Body of pancreas (tissue), 4 donors: ENCODE measurements around the gene CLSTN2. TPM values are rescaled to one million over a fixed set of nuclear protein-coding genes. Genes with fewer than 3 reads are reported as not detected.

Experiments used
- ATAC-seq: fragments of 150-250 bp; one replicate; pipeline ENCODE4 v1.9.1; 2016
- DNase-seq, 4 donors: peaks; one replicate each; pipeline ENCODE4 v3.0.0-alpha.2; 2019
- H3K27ac ChIP-seq, 4 donors: fragments of 200-600 bp; sonication (generic); 1 replicate in 3 of 4; 2 replicates in 1 of 4; pipeline versions ENCODE4 v1.5.1 to v1.6.1; 2016 to 2019; ENCODE audit warnings: mild to moderate bottlenecking in 1 of 4, mixed read lengths in 1 of 4, moderate library complexity in 1 of 4
- H3K27me3 ChIP-seq, 2 donors: fragments of 200-600 bp; sonication (generic); one replicate each; pipeline ENCODE4 v1.6.0; 2016; ENCODE audit warnings: mild to moderate bottlenecking in 1 of 2
- H3K36me3 ChIP-seq, 2 donors: fragments of 200-600 bp; sonication (generic); replicated peaks in 1 of 2; 2 replicates each; pipeline ENCODE4 v1.5.1; 2016; ENCODE audit warnings: low read depth in 2 of 2; ENCODE audit not compliant: insufficient read depth in 1 of 2
- H3K4me1 ChIP-seq: fragments of 200-600 bp; sonication (generic); one replicate; pipeline ENCODE4 v1.6.0; 2016
- H3K4me3 ChIP-seq, 2 donors: fragments of 200-600 bp; sonication (generic); 1 replicate in 1 of 2; 2 replicates in 1 of 2; pipeline ENCODE4 v1.5.1; 2016 to 2019
- H3K9me3 ChIP-seq, 3 donors: fragments of 200-600 bp; sonication (generic); 1 replicate in 2 of 3; 2 replicates in 1 of 3; pipeline ENCODE4 v1.5.1; 2016
- POLR2A ChIP-seq, 3 donors: fragments of 450-650 bp; IDR thresholded peaks; one replicate each; pipeline ENCODE4 v1.6.1; 2016; ENCODE audit warnings: antibody characterized with exemption in 3 of 3, mild to moderate bottlenecking in 2 of 3
- WGBS, 2 donors: methylation state at CpG; one replicate each; pipeline ENCODE4 v1.1.5; 2017; 5-methylcytosine and 5-hydroxymethylcytosine counted together
- intact Hi-C: fragments of 100-400 bp; cut with DNase I; formaldehyde crosslinking; loops from one replicate; pipeline ENCODE4 v1.15.1; 2023
- total RNA-seq, 2 donors: library from RNA; depleted of rRNA; stranded (reverse); fragments of >200 nt; gene quantifications; one replicate each; pipeline ENCODE4 v1.1.0, GENCODE V29; 2016
- TF ChIP-seq, protein P1 (sequence below), 7 experiments: fragments of 450-650 bp in 4 of 7; fragments of 200-600 bp in 3 of 7; sonication (generic) in 3 of 7; IDR thresholded peaks; one replicate each; pipeline ENCODE4 v1.5.1; 2016 to 2019; ENCODE audit warnings: antibody characterized with exemption in 7 of 7

Gene CLSTN2
- total RNA-seq, 2 donors from 2014 or later: 14.5 to 14.8 TPM

DNA sequence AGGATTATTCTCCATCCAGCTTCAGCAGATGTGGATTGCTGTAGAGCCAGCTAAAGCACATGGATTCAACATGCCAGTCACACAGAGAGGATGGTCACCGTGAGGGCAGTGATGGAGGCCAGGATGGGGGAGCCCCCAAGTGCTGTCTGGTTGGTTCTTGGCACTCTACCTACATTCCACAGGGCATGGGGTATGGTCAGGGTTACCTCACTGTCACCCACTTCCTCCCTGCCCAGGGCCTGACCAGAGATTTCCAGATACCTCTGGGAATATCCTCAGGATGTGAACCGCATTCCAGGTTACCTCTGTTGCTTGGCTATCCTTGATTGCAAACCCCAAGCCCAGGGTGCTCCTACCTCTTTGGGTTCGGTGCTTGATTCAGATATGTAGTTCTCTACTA, 595.6 kb downstream of the CLSTN2 start:
- ATAC-seq (no peak), DNase-seq (no peak)
- intact Hi-C loops: no loop called here
- H3K4me3 ChIP-seq: no peak overlapping the region
- H3K27me3 ChIP-seq: no peaks in the 10 kb centered on the region
- no peaks in the 10 kb centered on the region for H3K9me3 ChIP-seq
- no peak overlapping the region for H3K27ac ChIP-seq
- TF ChIP-seq, protein P1, sequence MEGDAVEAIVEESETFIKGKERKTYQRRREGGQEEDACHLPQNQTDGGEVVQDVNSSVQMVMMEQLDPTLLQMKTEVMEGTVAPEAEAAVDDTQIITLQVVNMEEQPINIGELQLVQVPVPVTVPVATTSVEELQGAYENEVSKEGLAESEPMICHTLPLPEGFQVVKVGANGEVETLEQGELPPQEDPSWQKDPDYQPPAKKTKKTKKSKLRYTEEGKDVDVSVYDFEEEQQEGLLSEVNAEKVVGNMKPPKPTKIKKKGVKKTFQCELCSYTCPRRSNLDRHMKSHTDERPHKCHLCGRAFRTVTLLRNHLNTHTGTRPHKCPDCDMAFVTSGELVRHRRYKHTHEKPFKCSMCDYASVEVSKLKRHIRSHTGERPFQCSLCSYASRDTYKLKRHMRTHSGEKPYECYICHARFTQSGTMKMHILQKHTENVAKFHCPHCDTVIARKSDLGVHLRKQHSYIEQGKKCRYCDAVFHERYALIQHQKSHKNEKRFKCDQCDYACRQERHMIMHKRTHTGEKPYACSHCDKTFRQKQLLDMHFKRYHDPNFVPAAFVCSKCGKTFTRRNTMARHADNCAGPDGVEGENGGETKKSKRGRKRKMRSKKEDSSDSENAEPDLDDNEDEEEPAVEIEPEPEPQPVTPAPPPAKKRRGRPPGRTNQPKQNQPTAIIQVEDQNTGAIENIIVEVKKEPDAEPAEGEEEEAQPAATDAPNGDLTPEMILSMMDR (IDR thresholded peaks at IDR 0.05): no peak
- TF ChIP-seq POLR2A (IDR thresholded peaks at IDR 0.05): no peak
- peaks cover 4% of the 10 kb centered on the region for H3K4me1 ChIP-seq
- H3K36me3 ChIP-seq: no peaks in the 10 kb centered on the region
- WGBS, 2 donors: 76 to 92% methylated on average over 3 of the region's 3 CpGs

DNA sequence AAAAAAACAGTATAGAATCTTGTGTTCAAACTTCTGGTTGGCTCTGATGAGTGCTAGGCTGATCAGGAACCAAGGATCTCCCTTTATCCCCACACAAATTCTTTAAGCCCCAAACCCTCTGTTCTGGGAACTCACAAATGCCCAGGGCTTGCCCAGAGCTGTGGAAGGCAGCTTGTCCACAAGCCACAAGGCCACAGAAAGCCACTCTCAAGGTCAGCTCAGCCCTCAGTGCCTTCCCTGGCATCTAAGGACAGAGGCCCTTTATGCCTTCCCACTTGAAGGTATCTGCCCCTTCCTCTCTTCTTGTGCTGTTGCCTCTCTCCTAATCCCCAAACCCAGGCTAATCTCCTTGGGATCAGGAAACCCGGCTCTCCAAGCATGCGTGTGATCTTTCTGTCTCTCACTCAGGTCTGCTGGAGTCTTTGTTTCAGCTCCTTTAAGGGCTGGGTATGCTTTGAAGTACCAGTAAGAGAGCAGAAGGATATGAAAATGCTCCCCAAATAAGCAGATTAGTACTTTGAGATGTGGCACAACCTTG, 597.9 kb downstream of the CLSTN2 start:
- Histone ChIP-seq H3K27me3 (no peaks in the 10 kb centered on the region), H3K27ac (no peak overlapping the region), H3K9me3 (no peaks in the 10 kb centered on the region), H3K4me1 (peaks cover 4% of the 10 kb centered on the region), H3K36me3 (no peaks in the 10 kb centered on the region), H3K4me3 (no peak overlapping the region)
- intact Hi-C loops: no loop called here
- DNase-seq (no peak), ATAC-seq (no peak)
- 64 to 86% methylated on average over 2 of the region's 2 CpGs for WGBS, 2 donors
- no peak for TF ChIP-seq POLR2A (IDR thresholded peaks at IDR 0.05)
- TF ChIP-seq, protein P1 (IDR thresholded peaks at IDR 0.05): no peak

DNA sequence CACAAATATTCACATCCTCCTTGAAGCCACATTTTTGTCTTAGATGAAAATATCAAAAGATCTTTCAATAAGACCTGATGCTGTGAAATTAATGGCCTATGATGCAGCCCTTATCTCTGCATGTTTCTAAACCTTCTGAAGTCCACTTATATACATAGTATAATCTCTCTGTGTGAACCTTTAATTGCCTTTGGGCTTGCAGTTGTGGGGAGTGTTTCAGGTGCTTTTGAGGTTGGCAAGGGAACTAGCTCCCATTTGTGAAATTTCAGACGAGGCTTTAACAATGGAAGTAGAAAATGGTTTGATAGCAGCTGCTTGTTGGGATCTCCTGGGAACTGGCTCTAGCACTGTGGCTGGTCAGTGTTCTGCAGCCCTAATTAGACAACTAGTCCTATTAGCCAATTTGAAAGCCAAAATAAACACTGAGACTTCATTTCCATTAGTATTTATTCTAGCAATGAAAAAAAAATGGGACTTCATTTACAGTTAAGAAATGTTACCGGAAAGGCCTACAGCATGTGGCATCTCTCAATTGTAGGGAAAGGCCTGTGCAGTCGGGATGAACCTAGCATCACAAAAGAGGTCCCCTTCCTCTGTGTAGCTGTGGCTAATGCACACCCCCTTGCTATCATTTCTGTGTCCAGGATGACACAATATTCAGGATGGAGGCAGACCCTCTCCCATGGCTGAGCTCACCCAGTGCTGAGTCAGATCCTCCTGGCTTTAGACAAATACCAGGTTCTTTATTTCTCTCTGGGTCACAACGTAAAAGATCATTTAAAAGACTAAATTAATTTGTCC, 602.1 kb downstream of the CLSTN2 start:
- intact Hi-C loops: no loop called here
- no peak overlapping the region for H3K27ac ChIP-seq
- WGBS, 2 donors: 69 to 72% methylated on average over 4 of the region's 4 CpGs
- no peaks in the 10 kb centered on the region for H3K27me3 ChIP-seq
- no peak for TF ChIP-seq POLR2A (IDR thresholded peaks at IDR 0.05)
- TF ChIP-seq, protein P1 (IDR thresholded peaks at IDR 0.05): no peak
- H3K4me1 ChIP-seq: no peaks in the 10 kb centered on the region
- DNase-seq (no peak), ATAC-seq (no peak)
- H3K36me3 ChIP-seq: no peaks in the 10 kb centered on the region
- H3K4me3 ChIP-seq: no peak overlapping the region
- no peaks in the 10 kb centered on the region for H3K9me3 ChIP-seq

DNA sequence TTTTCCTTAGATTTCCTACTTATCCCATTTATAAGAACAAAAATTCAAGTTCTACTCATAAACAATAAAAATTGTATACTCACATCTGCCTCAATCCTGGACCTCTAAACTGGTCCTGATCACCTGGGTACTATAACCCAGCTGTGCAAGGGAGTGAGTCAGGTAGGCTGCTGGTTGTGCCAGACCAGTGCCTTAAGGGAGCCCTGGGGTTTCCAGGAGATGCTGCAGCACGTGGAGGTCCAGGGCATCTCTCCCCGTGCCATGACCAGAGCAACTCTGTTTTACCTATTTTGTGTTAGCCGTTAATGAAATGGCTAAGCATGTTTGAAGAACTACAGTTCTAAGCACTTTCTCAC, 602.7 kb downstream of the CLSTN2 start:
- ATAC-seq: no peak
- H3K9me3 ChIP-seq: no peaks in the 10 kb centered on the region
- no peak overlapping the region for H3K4me3 ChIP-seq
- TF ChIP-seq, protein P1 (IDR thresholded peaks at IDR 0.05): no peak
- no peak for TF ChIP-seq POLR2A (IDR thresholded peaks at IDR 0.05)
- H3K4me1 ChIP-seq: no peaks in the 10 kb centered on the region
- no peaks in the 10 kb centered on the region for H3K27me3 ChIP-seq
- intact Hi-C loops: no loop called here
- H3K27ac ChIP-seq: no peak overlapping the region
- no peak for DNase-seq
- no peaks in the 10 kb centered on the region for H3K36me3 ChIP-seq
- WGBS, 2 donors: 87 to 91% methylated on average over 3 of the region's 3 CpGs

DNA sequence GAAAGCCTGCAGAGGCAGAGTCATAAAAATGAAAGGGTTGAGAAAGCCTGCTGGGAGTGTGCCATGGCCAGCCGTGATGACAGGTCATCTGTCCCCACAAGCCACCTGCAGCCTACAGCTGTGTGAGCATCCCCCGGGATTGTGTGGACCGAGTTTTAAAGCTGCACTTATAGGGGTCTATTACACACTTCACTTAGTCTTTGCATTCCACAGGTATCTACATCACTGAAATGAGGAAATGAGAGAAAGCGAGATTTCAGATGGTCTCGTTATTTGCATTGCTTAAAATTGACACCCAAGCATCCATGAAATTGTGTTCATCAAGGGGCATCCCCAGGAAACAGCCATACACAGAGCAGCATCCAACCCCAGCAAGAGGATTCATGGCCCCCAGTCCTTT, 605.3 kb downstream of the CLSTN2 start:
- no peak for TF ChIP-seq POLR2A (IDR thresholded peaks at IDR 0.05)
- TF ChIP-seq, protein P1 (IDR thresholded peaks at IDR 0.05): no peak
- intact Hi-C loops: no loop called here
- Histone ChIP-seq H3K9me3 (no peaks in the 10 kb centered on the region), H3K27ac (no peak overlapping the region), H3K36me3 (no peaks in the 10 kb centered on the region), H3K27me3 (no peaks in the 10 kb centered on the region), H3K4me3 (no peak overlapping the region), H3K4me1 (no peaks in the 10 kb centered on the region)
- WGBS, 2 donors: 87 to 89% methylated on average over 5 of the region's 5 CpGs
- no peak for ATAC-seq
- DNase-seq: no peak
